Suppressor macrophage treated with lipopolysaccharide for 4 hours (primary cell): Measurements from ENCODE around the gene ANKRD44.
"Not testable (repeated sequence)": the region's sequence is repeated elsewhere in the genome, so short reads cannot be mapped to it uniquely, and the experiment has no call there.

Experiments
- DNase-seq: peaks from one replicate; pipeline ENCODE4 v3.0.0-alpha.2; 2020

The ANKRD44 gene

DNA sequence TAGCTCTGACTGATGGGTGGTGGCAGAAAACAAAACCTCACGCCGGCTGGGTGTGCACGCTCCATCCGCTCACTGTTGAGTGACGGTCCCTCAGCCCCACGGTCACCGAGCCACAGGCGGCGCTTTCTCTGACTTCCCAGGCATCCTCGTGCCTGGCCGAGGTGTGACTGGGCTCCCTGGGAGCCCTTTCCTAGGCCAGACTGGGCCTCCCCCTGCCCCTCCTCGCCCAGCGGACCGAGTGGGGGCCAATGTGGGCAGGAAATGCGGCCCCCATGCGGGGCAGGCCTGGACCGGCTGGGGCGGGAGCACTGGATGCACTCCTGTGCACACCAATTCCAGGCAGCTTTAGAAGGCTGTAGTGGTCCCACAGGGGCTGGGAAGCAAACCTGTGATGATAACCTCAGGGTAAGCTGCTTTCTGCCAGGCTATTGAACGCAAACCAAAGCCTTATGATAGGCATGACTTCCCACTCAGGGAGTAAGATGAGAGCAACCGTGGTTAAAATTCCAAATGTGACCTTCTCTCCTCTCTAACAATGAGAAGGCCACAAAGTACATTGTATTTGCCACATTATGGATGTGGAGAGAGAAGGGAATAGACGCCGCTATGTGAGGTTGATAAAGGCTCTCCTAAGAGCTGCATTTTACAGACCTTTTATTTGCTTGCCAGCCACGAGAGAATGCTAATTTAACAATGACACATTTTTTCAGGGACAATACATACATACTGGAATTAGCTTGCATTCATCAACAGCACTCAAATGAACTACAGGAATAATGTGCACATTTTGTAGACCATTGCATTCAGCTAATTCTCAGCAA lies 300.2 kb downstream of the ANKRD44 start:
- no peak for DNase-seq

- DNase-seq = not testable (repeated sequence)
Measured at GRCh38 chr2:197008741-197009341, 301.7 kb downstream of the ANKRD44 start.

GRCh38 chr2:197007716-197008628 lies 302.6 kb downstream of the ANKRD44 start:
- no peak for DNase-seq

DNA sequence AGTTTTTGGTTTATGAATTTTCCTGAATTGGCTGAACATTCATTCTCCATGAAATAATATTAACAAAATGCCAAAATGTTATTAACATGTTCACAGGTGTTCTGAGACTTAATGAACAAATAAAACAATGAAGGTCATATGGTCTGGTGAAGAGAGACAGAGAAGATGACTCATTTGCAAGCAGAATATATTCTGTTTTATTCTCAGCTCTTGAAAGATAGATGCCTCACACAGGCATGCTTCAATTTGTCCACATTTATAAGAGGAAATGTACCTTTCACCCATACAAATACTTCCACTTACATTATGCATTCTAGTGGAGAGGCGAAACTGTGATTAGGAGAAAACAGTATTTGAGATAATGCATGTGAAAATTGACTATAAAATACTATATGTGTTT lies 308.7 kb downstream of the ANKRD44 start:
- no peak for DNase-seq

DNA sequence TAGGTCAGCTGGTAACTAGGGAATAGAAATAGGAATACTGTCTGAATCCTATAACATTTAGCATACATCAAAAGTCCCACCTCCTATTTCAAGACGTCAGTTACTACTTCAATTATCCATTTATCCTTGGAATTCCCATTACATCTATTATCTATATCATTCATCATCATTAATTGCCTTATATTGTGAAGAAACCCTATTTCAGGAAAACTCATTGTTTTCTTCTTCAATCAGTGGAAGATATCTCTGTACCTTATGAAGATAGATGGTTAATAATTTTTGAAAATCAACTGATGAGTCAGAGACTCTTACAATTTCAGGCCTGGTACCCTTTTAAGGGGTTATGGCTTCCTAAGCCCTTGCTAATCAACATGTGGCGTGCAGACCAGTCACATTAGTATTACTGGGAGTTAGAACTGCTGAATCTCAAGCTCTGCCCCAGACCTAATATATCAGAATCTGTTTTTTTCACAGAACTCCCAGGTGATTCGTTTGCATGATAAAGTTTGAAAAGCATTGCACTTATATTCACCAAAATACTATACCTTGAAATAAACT lies 314.7 kb downstream of the ANKRD44 start:
- no peak for DNase-seq

DNA sequence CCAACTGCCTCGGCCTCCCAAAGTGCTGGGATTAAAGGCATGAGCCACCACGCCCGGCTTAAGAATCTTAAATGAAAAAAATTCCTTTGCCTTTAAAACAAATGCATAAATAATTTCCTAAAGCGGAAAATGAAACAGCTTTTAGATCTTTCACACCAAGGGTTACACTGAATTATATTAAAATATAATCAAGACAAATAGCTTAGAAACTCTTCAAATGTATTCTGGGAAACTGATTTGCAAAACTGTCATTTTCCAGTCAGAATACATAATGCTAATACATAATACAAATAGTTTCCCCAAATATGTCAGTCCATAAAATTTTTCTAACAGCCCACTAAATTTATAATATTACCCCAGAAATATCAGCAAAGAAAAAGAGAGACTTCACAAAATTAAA lies 315.8 kb downstream of the ANKRD44 start:
- DNase-seq = no peak

GRCh38 chr2:196993617-196994016 lies 317.0 kb downstream of the ANKRD44 start:
- DNase-seq = no peak

GRCh38 chr2:196992466-196992865 lies 318.1 kb downstream of the ANKRD44 start:
- DNase-seq = no peak

- DNase-seq = no peak
Measured at GRCh38 chr2:196990788-196991461, 319.7 kb downstream of the ANKRD44 start.

- DNase-seq = no peak
Measured at GRCh38 chr2:196990092-196990491, 320.5 kb downstream of the ANKRD44 start.

DNA sequence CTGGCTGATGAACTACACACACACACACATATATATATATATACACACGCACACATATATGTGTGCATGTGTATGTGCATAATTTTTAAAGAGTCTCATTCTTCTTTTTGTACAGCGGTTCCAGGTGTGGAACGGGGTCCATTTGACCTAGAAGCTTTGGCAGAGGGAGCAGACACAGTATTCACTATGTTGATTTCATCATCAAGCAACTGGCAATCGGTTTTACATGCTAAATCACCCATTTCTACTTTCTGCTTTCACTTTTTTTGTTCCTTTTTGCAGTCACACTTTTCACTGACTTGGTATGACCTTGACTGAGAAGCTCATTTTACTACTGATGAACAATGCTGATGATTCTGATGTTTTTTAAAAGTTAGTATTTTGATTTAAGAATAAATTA lies 321.1 kb downstream of the ANKRD44 start:
- DNase-seq = peak; percentile 47

- DNase-seq = peak; percentile 53
Measured at GRCh38 chr2:196988639-196989038, 321.9 kb downstream of the ANKRD44 start.

DNA sequence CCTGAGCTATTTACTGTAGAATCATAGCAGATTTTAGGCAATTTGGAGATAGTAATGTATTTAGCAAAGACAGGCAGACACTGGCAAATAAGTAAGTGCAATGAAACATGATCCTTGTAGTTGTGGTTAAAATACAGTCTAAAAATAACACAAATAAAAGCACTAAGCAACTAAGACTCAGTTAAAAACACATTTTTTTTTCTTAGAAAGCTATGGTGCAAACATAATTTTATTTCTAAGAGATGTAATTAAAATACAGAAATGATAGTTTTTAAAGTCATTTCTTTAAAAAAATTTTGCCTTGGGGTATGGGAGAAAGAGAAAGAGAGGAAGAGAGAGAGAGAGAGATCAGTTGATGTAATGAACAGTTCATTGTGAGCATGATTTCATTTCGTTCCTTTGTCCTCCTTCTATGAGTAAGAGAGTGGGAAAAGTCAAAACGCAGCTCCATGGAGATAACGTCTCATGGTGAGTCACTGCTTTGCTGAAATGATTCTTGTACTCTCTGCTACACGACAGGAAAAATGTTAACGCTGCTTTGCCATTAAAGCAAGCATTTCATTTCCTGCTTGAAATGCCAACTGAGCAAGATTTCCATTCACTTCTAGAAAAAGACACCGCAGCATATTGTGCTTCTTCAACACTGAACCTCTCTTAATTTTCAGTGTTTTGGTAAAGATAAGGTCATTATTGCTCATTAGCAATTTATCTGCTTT lies 322.8 kb downstream of the ANKRD44 start:
- DNase-seq = peak; percentile 94

DNA sequence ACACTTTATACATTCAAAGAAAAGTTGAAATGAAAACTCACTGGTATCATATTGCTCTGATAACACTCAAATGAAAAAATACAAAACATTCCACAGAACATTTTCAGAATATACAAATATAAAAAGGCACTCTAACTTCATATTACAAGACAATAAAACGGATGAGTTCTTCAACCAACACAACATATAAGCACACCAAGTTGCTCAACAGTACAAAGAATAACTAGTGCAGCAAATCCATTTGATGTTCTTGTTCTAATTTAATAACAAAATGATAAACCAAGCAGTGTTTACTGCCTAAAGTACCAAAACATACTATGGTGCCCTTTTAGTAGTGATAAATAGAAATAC lies 323.3 kb downstream of the ANKRD44 start:
- DNase-seq = no peak

DNA sequence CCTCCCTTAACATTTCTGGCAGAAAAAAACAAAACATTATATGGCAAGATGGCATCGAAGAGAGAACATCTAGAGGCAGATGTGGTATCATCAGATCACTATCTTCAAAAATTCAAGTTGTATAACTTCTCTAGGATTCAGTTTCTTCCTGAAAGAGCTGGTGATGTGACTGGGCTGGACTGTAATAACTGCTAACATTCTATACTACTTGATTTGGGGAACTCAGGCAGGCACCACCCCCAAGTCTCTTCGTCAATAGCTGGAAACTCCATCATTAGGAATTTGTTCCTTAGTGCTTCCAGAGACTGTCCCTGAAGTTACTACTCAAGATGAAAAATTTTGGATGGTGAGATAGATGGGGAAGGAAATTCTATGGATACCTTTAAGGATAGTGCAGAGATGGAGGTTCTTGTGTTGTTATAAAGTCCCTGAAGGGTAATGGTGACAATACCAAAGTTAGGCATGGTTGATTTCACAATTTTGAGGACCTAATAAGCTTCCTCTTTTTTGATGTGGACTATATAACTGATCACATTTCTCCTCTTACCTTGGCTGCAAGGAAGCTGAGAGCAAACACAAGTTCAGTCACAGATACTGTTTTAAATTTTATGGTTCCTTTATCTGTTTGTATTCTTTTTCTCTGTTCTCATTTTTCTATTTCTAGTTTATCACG lies 324.9 kb downstream of the ANKRD44 start:
- peak; percentile 63 for DNase-seq

DNA sequence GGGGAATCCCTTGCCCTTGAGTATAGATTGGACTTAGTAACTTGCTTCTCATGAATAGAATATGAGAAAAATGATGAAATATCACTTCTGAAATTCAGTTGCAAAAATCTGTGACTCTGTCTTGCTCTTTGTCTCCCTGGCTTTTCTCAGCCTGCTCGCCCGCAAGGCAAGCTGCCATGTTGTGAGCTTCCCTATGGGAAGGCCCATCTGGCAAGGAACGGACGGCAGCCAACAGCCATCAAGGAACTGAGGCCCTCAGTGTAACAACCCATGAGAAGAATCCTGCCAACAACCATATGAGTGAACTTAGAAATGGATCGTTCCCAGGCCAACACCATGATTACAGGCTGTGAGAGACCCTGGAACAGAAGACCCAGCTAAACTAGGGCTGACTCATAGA lies 325.7 kb downstream of the ANKRD44 start:
- no peak for DNase-seq

GRCh38 chr2:196983934-196984333 lies 326.6 kb downstream of the ANKRD44 start:
- peak; percentile 69 for DNase-seq

DNA sequence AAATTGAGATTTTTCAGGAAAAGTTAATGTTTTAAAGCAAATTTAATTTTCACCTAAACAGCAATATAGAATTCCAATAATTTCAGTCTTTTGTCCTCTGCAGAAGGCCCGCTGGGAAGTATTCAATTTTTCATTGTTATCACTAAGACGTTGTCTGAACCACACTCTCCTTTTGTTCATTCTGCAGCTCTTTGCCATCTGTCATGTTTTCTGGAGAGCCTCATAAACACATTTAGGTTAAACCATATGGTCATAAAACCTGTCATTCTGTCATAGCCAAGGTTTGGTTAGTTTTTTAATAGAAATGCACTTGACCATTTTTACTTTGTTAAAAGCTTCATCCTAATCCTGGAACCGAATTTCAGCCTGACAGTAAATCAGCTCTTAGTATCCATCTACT lies 330.1 kb downstream of the ANKRD44 start:
- no peak for DNase-seq

DNA sequence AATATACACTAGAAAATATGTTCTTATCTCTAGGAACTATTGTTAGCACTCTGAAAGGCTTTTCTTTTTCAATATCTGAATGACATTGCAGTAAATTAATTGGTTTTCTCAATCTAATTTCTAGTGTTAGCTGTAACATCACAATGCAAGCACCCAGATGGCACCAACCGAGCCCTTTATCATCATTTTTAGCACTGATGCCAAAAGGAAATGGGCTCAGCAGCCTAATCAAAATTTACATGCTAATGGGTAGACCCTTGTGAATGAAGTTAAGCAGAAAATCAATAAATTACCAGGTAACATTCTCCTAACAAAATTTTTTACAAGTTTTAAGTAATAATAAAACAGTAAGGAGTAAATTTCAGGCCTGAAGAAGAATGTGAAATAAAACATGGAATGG lies 330.6 kb downstream of the ANKRD44 start:
- no peak for DNase-seq

- no peak for DNase-seq
Measured at GRCh38 chr2:196977507-196977906, 333.1 kb downstream of the ANKRD44 start.

GRCh38 chr2:196974970-196975369 lies 335.6 kb downstream of the ANKRD44 start:
- DNase-seq = no peak
